SK-N-SH (cell line): ENCODE results near the gene TERT. TPM values are rescaled to one million over a fixed set of nuclear protein-coding genes. Genes with fewer than 3 reads are reported as not detected.

ENCODE experiments used
- CTCF ChIA-PET: fragments of 300-600, 350-600 bp; formaldehyde crosslinking; extraction: SDS; loops from one replicate; lab custom pipeline; 2021; lab: Yijun Ruan, JAX
- POLR2A ChIA-PET: fragments of 350-600 bp; sonication (Branson Sonifier 250); formaldehyde crosslinking; extraction: SDS; loops from one replicate; lab custom pipeline; 2020; ENCODE audit warnings: antibody characterized with exemption, inconsistent platforms; lab: Yijun Ruan, JAX
- DNase-seq: peaks from one replicate; pipeline ENCODE4 v3.0.0; 2012
- H2AFZ ChIP-seq: fragments of 200-600 bp; sonication (generic); 2 replicates; pipeline ENCODE4 v1.8.1; 2016; ENCODE audit warnings: antibody characterized with exemption, mild to moderate bottlenecking, low read depth
- H3F3A ChIP-seq: fragments of 200-600 bp; sonication (generic); replicated peaks from 2 replicates; pipeline ENCODE3; 2016; ENCODE audit warnings: antibody characterized with exemption, mild to moderate bottlenecking; ENCODE audit not compliant: insufficient read depth
- H3K27ac ChIP-seq, 2 experiments: fragments of 200-500 bp in 1 of 2; fragments of 200-600 bp in 1 of 2; sonication (Bioruptor generic) in 1 of 2; sonication (generic), shearing (Covaris generic) in 1 of 2; 2 replicates each; pipeline versions ENCODE4 v1.5.1 to v1.6.1; 2014 to 2016; ENCODE audit warnings: low read depth in 2 of 2, inconsistent platforms in 1 of 2, low read length in 1 of 2, mild to moderate bottlenecking in 1 of 2, mixed read lengths in 1 of 2
- H3K27me3 ChIP-seq: fragments of 200-600 bp; sonication (generic), shearing (Covaris generic); 2 replicates; pipeline ENCODE4 v1.6.1; 2016; ENCODE audit warnings: mixed run types; ENCODE audit not compliant: insufficient read depth
- H3K36me3 ChIP-seq, 2 experiments: fragments of 200-500 bp in 1 of 2; fragments of 200-600 bp in 1 of 2; sonication (Bioruptor generic) in 1 of 2; sonication (generic) in 1 of 2; replicated peaks in 1 of 2; 2 replicates each; pipeline versions ENCODE3 to v1.5.1; 2014 to 2016; ENCODE audit warnings: low read length in 1 of 2, mild to moderate bottlenecking in 1 of 2; ENCODE audit not compliant: insufficient read depth in 2 of 2, control insufficient read depth in 1 of 2
- H3K4me1 ChIP-seq, 2 experiments: fragments of 200-500 bp in 1 of 2; fragments of 200-600 bp in 1 of 2; sonication (Bioruptor generic) in 1 of 2; sonication (generic), shearing (Covaris generic) in 1 of 2; 2 replicates each; pipeline versions ENCODE4 v1.5.1 to v1.6.1; 2014 to 2016; ENCODE audit warnings: low read depth in 1 of 2, low read length in 1 of 2, mixed run types in 1 of 2; ENCODE audit not compliant: insufficient read depth in 2 of 2, control insufficient read depth in 1 of 2
- H3K4me2 ChIP-seq: fragments of 200-600 bp; sonication (generic), shearing (Covaris generic); 2 replicates; pipeline ENCODE4 v1.6.1; 2017; ENCODE audit warnings: mixed run types
- H3K4me3 ChIP-seq, 2 experiments: fragments of 200-500 bp in 1 of 2; fragments of 200-600 bp in 1 of 2; sonication (Bioruptor generic) in 1 of 2; sonication (generic), shearing (Covaris generic) in 1 of 2; 2 replicates each; pipeline versions ENCODE4 v1.5.1 to v1.8.1; 2014 to 2016; ENCODE audit warnings: low read depth in 2 of 2, inconsistent platforms in 1 of 2, low read length in 1 of 2, mild to moderate bottlenecking in 1 of 2, mixed read lengths in 1 of 2, moderate library complexity in 1 of 2
- H3K79me2 ChIP-seq: fragments of 200-600 bp; sonication (generic); 2 replicates; pipeline ENCODE4 v1.8.1; 2017; ENCODE audit warnings: mild to moderate bottlenecking; ENCODE audit not compliant: insufficient read depth
- H3K9ac ChIP-seq: fragments of 200-600 bp; sonication (generic); 2 replicates; pipeline ENCODE4 v1.6.1; 2017; ENCODE audit warnings: mixed run types
- H3K9me2 ChIP-seq: fragments of 200-600 bp; sonication (generic); 2 replicates; pipeline ENCODE4 v1.6.1; 2017; ENCODE audit warnings: mixed run types
- H3K9me3 ChIP-seq: fragments of 200-600 bp; sonication (generic); 2 replicates; pipeline ENCODE4 v1.6.1; 2017; ENCODE audit warnings: mixed run types, mild to moderate bottlenecking, moderate library complexity
- H4K20me1 ChIP-seq: fragments of 200-600 bp; sonication (generic); 2 replicates; pipeline ENCODE4 v1.6.1; 2017; ENCODE audit warnings: mild to moderate bottlenecking, mixed run types; ENCODE audit not compliant: insufficient read depth
- ELF1 ChIP-seq: IDR thresholded peaks from 2 replicates; pipeline ENCODE4 v1.4.0; 2012
- EZH2phosphoT487 ChIP-seq: fragments of 200-600 bp; sonication (generic); IDR thresholded peaks from 2 replicates; pipeline ENCODE4 v1.6.1; 2017; ENCODE audit warnings: low read depth, mixed run types, mild to moderate bottlenecking, antibody characterized with exemption, moderate library complexity, borderline replicate concordance
- FOXJ3 ChIP-seq: sonication (generic); formaldehyde crosslinking; IDR thresholded peaks from 2 replicates; pipeline ENCODE4 v1.5.1; 2020; ENCODE audit warnings: mild to moderate bottlenecking, missing genetic modification reagents
- MXI1 ChIP-seq: IDR thresholded peaks from 2 replicates; pipeline ENCODE4 v1.6.1; 2012; ENCODE audit warnings: mild to moderate bottlenecking, low read depth, low read length, improper control_type of control experiment
- RAD21 ChIP-seq: IDR thresholded peaks from 2 replicates; pipeline ENCODE4 v1.6.1; 2012; ENCODE audit warnings: mild to moderate bottlenecking, low read length
- REST ChIP-seq: IDR thresholded peaks from 2 replicates; pipeline ENCODE4 v1.6.1; 2012; ENCODE audit warnings: mild to moderate bottlenecking, low read depth, low read length, moderate library complexity
- SIN3A ChIP-seq: IDR thresholded peaks from 2 replicates; pipeline ENCODE4 v1.6.1; 2012; ENCODE audit warnings: low read depth, mild to moderate bottlenecking, low read length, moderate library complexity, borderline replicate concordance
- SMC3 ChIP-seq: IDR thresholded peaks from 2 replicates; pipeline ENCODE4 v1.6.1; 2012; ENCODE audit warnings: low read depth, low read length, improper control_type of control experiment
- TCF12 ChIP-seq: IDR thresholded peaks from 2 replicates; pipeline ENCODE4 v1.4.0; 2012
- ZBTB33 ChIP-seq: IDR thresholded peaks from 2 replicates; pipeline ENCODE4 v1.4.0; 2012; ENCODE audit warnings: low read depth, borderline replicate concordance
- WGBS: methylation state at CpG from one replicate; pipeline ENCODE4 v1.1.6; 2017; ENCODE audit warnings: low lambda C conversion rate; 5-methylcytosine and 5-hydroxymethylcytosine counted together
- polyA plus RNA-seq, 3 experiments: library from polyadenylated mRNA; depleted of rRNA; stranded (reverse); fragments of >200 nt; gene quantifications; 2 replicates each; pipeline ENCODE4 v1.2.3, GENCODE V29; 2012
- TF ChIP-seq, protein P1 (sequence below): fragments of 200-600 bp; sonication (generic); IDR thresholded peaks from 2 replicates; pipeline ENCODE4 v1.6.1; 2017; ENCODE audit warnings: antibody characterized with exemption, mild to moderate bottlenecking, moderate library complexity

TERT gene
- polyA plus RNA-seq, 1 of the 3 experiments (the other 2 are of a cell fraction) = 2.4 TPM

DNA sequence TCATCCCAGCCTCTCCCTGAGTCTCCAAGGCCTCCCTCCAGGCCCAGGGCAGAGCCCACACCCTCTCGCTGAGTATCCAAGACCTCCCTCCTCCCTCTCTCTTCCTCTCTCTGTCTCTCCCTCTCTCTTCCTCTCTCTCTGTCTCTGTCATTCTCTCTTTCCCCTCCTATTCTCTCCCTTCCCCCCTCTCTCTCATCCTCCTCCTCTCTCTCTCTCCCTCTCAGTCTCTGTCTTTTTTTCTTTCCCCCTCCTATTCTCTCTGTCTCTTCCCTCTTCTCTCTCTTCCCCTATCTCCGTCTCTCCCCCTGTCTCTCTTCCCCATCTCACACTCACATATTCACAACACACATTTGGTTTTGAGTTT lies 85.4 kb downstream of the TERT start (continued):
- TF ChIP-seq, protein P1, sequence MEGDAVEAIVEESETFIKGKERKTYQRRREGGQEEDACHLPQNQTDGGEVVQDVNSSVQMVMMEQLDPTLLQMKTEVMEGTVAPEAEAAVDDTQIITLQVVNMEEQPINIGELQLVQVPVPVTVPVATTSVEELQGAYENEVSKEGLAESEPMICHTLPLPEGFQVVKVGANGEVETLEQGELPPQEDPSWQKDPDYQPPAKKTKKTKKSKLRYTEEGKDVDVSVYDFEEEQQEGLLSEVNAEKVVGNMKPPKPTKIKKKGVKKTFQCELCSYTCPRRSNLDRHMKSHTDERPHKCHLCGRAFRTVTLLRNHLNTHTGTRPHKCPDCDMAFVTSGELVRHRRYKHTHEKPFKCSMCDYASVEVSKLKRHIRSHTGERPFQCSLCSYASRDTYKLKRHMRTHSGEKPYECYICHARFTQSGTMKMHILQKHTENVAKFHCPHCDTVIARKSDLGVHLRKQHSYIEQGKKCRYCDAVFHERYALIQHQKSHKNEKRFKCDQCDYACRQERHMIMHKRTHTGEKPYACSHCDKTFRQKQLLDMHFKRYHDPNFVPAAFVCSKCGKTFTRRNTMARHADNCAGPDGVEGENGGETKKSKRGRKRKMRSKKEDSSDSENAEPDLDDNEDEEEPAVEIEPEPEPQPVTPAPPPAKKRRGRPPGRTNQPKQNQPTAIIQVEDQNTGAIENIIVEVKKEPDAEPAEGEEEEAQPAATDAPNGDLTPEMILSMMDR = no peak
- TF ChIP-seq MXI1 (no peak), FOXJ3 (CRISPR knock-in tag) (no peak), ELF1 (no peak)

- POLR2A ChIA-PET = interaction anchor here (0.6 kb wide), 1 partner anchor 204 kb away, joined by 3 read pairs; no protein-coding TSS in a partner anchor
- Histone ChIP-seq H3K36me3 (no peaks in the 10 kb centered on the region), H2AFZ (no peak overlapping the region), H4K20me1 (no peaks in the 10 kb centered on the region), H3K4me2 (no peak overlapping the region), H3K27me3 (peaks cover 40% of the 10 kb centered on the region), H3K9me2 (no peaks in the 10 kb centered on the region), H3K79me2 (no peaks in the 10 kb centered on the region), H3K27ac (no peak overlapping the region), H3K4me3 (no peak overlapping the region), H3K9me3 (no peaks in the 10 kb centered on the region), H3F3A (no peaks in the 10 kb centered on the region), H3K9ac (no peak overlapping the region), H3K4me1 (no peaks in the 10 kb centered on the region)
- WGBS = 38% methylated on average over 4 of the region's 24 CpGs
- peak; percentile 79 for DNase-seq
- CTCF ChIA-PET = interaction anchor here (0.6 to 2.8 kb wide), 15 partner anchors 14 to 657 kb away, joined by 3 to 23 read pairs (median 3); no protein-coding TSS in a partner anchor
- TF ChIP-seq ZBTB33 (no peak), TCF12 (no peak), RAD21 (peak; percentile 61), EZH2phosphoT487 (no peak), SIN3A (no peak), REST (no peak), SMC3 (peak; percentile 56)
- TF ChIP-seq, protein P1 = peak; percentile 53
Measured at GRCh38 chr5:1208743-1209488, 86.0 kb downstream of the TERT start.
